Peyer's patch (tissue), 4 donors: ENCODE measurements around the gene CACYBP. TPM values are rescaled to one million over a fixed set of nuclear protein-coding genes. Genes with fewer than 3 reads are reported as not detected.
A peak's percentile ranks its signal among the peaks of the same experiment; 100 is the strongest.

Experiments
- DNase-seq, 3 donors: peaks; one replicate each; pipeline ENCODE4 v3.0.0-alpha.2; 2017 to 2019
- H3K27ac ChIP-seq, 4 donors: fragments of 200-600 bp; sonication (generic); one replicate each; pipeline ENCODE4 v1.5.1; 2016 to 2019
- H3K27me3 ChIP-seq, 2 donors: fragments of 200-600 bp; sonication (generic); one replicate each; pipeline ENCODE4 v1.5.1; 2019
- H3K36me3 ChIP-seq, 3 donors: fragments of 200-600 bp; sonication (generic); one replicate each; pipeline ENCODE4 v1.5.1; 2016 to 2019
- H3K4me1 ChIP-seq, 4 donors: fragments of 200-600 bp; sonication (generic); one replicate each; pipeline ENCODE4 v1.5.1; 2016 to 2019
- H3K4me3 ChIP-seq, 4 donors: fragments of 200-600 bp; sonication (generic); 1 replicate in 3 of 4; 2 replicates in 1 of 4; pipeline ENCODE4 v1.5.1; 2016 to 2019; ENCODE audit warnings: mild to moderate bottlenecking in 1 of 4
- H3K9me3 ChIP-seq, 4 donors: fragments of 200-600 bp; sonication (generic); one replicate each; pipeline ENCODE4 v1.5.1; 2016 to 2019; ENCODE audit warnings: mild to moderate bottlenecking in 1 of 4
- POLR2A ChIP-seq, 2 donors: fragments of 450-650 bp; IDR thresholded peaks; one replicate each; pipeline ENCODE4 v1.5.1; 2017; ENCODE audit warnings: antibody characterized with exemption in 2 of 2, mild to moderate bottlenecking in 2 of 2, moderate library complexity in 2 of 2
- total RNA-seq, 4 donors: library from RNA; depleted of rRNA; stranded (reverse); fragments of >200 nt; gene quantifications; one replicate each; pipeline ENCODE4 v1.1.0, GENCODE V29; 2016
- TF ChIP-seq, protein P1 (sequence below), 6 experiments: fragments of 450-650 bp in 4 of 6; fragments of 200-600 bp in 2 of 6; sonication (generic) in 1 of 6; IDR thresholded peaks; one replicate each; pipeline ENCODE4 v1.5.1; 2017 to 2019; ENCODE audit warnings: antibody characterized with exemption in 6 of 6, mild to moderate bottlenecking in 3 of 6, moderate library complexity in 1 of 6

Gene CACYBP
- total RNA-seq, 4 donors from 2014 or later = 15.3 to 139 (median 89.6) TPM

- Histone ChIP-seq H3K9me3 (no peaks in the 10 kb centered on the region), H3K27ac (peak overlapping the region; percentile 62 to 73 (median 66)), H3K27me3 (no peaks in the 10 kb centered on the region), H3K36me3 (peaks cover 0 to 3% (median 0%) of the 10 kb centered on the region in 3 donors), H3K4me3 (peak overlapping the region in 2 of 4 donors; percentile 18 to 30), H3K4me1 (peaks cover 0 to 36% (median 16%) of the 10 kb centered on the region in 4 donors)
- DNase-seq = no peak
- TF ChIP-seq, protein P1, sequence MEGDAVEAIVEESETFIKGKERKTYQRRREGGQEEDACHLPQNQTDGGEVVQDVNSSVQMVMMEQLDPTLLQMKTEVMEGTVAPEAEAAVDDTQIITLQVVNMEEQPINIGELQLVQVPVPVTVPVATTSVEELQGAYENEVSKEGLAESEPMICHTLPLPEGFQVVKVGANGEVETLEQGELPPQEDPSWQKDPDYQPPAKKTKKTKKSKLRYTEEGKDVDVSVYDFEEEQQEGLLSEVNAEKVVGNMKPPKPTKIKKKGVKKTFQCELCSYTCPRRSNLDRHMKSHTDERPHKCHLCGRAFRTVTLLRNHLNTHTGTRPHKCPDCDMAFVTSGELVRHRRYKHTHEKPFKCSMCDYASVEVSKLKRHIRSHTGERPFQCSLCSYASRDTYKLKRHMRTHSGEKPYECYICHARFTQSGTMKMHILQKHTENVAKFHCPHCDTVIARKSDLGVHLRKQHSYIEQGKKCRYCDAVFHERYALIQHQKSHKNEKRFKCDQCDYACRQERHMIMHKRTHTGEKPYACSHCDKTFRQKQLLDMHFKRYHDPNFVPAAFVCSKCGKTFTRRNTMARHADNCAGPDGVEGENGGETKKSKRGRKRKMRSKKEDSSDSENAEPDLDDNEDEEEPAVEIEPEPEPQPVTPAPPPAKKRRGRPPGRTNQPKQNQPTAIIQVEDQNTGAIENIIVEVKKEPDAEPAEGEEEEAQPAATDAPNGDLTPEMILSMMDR (IDR thresholded peaks at IDR 0.05) = no peak
- peak in 1 of 2 donors; percentile 33 for TF ChIP-seq POLR2A (IDR thresholded peaks at IDR 0.05)
Observed at GRCh38 chr1:174964261-174964971, 35.3 kb upstream of the CACYBP start.

DNA sequence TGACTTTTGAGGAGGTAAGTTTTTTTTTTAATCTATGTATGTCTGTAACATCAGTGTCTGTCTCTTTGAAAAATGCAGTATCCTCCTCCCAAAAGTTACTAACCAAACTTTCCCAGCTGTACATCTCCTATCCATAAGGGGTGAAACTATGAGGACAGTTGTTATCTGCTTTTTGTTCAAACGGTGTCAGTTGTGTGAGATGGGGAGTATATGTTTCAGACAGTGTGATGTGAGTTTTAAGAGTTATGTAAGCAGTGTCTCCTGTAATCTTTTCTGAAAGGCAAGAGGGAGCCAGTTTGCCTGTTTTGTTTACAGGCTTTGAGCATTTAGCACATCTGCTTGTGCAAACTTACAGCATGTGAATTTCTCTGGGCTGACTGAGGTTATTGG is 34.8 kb upstream of the CACYBP start:
- no peak for DNase-seq
- H3K27me3 ChIP-seq = no peaks in the 10 kb centered on the region
- TF ChIP-seq POLR2A (IDR thresholded peaks at IDR 0.05) = no peak
- peak overlapping the region; percentile 62 to 73 (median 66) for H3K27ac ChIP-seq
- peak overlapping the region; percentile 11 to 30 (median 21) for H3K4me3 ChIP-seq
- H3K4me1 ChIP-seq = peaks cover 0 to 36% (median 16%) of the 10 kb centered on the region in 4 donors
- no peaks in the 10 kb centered on the region for H3K9me3 ChIP-seq
- H3K36me3 ChIP-seq = no peaks in the 10 kb centered on the region

DNA sequence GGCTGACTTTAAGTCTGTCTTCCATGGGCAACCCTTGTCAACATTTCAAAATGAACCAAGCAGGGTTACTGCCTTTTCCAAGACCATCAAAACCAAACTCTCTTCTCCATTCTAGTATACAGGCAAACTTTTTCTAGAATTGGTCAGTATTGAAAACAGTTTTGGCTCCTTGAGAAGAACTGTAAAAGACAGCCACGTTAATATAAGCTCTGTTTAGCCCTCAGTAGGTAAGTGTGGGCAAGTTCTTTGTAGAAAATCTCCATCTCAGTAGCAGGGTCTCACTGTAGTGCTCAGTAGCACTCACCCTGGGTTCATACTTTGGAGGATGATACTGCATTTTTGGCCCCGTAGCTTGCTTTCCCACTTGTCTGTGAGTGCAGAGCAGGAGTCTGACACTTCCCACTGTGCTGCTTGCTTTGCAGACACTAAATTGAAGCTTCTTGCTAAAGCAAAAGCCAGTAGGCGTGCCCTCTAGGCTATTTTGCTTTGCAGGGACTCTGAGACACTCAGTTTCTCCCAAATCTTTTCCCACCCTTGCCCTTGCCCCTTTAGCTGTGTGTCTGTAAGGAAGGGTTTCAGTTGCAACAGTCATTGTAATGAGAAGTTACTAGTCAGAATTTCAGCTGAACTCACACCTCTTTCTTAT is 34.3 kb upstream of the CACYBP start:
- H3K4me3 ChIP-seq = peak overlapping the region; percentile 11 to 30 (median 21)
- DNase-seq = peak in 2 of 3 donors; percentile 62 to 75
- H3K27ac ChIP-seq = peak overlapping the region; percentile 62 to 73 (median 66)
- H3K27me3 ChIP-seq = no peaks in the 10 kb centered on the region
- peaks cover 0 to 36% (median 16%) of the 10 kb centered on the region in 4 donors for H3K4me1 ChIP-seq
- no peaks in the 10 kb centered on the region for H3K36me3 ChIP-seq
- TF ChIP-seq, protein P1 (IDR thresholded peaks at IDR 0.05) = no peak
- no peak for TF ChIP-seq POLR2A (IDR thresholded peaks at IDR 0.05)
- H3K9me3 ChIP-seq = no peaks in the 10 kb centered on the region

GRCh38 chr1:174966008-174966572 is 33.7 kb upstream of the CACYBP start:
- Histone ChIP-seq H3K4me3 (peak overlapping the region in 3 of 4 donors; percentile 18 to 30 (median 24)), H3K27me3 (no peaks in the 10 kb centered on the region), H3K9me3 (no peaks in the 10 kb centered on the region), H3K27ac (peak overlapping the region; percentile 62 to 73 (median 66)), H3K36me3 (no peaks in the 10 kb centered on the region), H3K4me1 (peaks cover 0 to 36% (median 16%) of the 10 kb centered on the region in 4 donors)
- no peak for TF ChIP-seq POLR2A (IDR thresholded peaks at IDR 0.05)
- TF ChIP-seq, protein P1 (IDR thresholded peaks at IDR 0.05) = no peak
- DNase-seq = no peak

- H3K27me3 ChIP-seq = no peaks in the 10 kb centered on the region
- H3K36me3 ChIP-seq = no peaks in the 10 kb centered on the region
- DNase-seq = no peak
- H3K4me1 ChIP-seq = peaks cover 0 to 36% (median 19%) of the 10 kb centered on the region in 4 donors
- H3K27ac ChIP-seq = peak overlapping the region; percentile 69 to 79 (median 72)
- no peak for TF ChIP-seq POLR2A (IDR thresholded peaks at IDR 0.05)
- TF ChIP-seq, protein P1 (IDR thresholded peaks at IDR 0.05) = peak in 1 of 6 experiments; percentile 8
- no peak overlapping the region for H3K4me3 ChIP-seq
- H3K9me3 ChIP-seq = no peaks in the 10 kb centered on the region
Observed at GRCh38 chr1:174967845-174968705, 31.7 kb upstream of the CACYBP start.
